HG03066 (cell line): ENCODE measurements around the gene BOD1L1.
A peak's percentile ranks its signal among the peaks of the same experiment; 100 is the strongest.
"Not testable (repeated sequence)": the region's sequence is repeated elsewhere in the genome, so short reads cannot be mapped to it uniquely, and the experiment has no call there.

ENCODE experiments used
- ATAC-seq: cut with Tn5 transposase; IDR thresholded peaks from one replicate; pipeline ENCODE4 v1.9.1; 2021; ENCODE audit warnings: low read depth; ENCODE audit not compliant: unreplicated experiment

The BOD1L1 gene

DNA sequence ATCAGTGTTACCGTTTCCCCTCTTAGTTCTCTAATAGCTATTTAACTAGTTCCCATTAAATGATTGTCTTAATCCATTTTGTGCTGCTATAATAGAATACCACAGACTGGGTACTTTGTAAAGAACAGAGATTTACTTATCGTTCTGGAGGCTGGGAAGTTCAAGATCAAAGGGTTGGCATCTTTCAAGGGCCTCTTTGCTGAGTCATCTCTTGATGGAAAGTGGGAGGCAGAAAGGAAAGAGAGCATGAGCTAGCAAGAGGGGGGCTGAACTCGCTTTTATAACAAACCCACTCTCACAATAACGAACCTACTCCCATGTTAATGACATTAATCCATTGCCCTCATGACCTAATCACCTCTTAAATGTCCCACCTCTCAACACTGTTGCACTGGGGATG, 65.9 kb downstream of the BOD1L1 start:
- ATAC-seq, result no peak

DNA sequence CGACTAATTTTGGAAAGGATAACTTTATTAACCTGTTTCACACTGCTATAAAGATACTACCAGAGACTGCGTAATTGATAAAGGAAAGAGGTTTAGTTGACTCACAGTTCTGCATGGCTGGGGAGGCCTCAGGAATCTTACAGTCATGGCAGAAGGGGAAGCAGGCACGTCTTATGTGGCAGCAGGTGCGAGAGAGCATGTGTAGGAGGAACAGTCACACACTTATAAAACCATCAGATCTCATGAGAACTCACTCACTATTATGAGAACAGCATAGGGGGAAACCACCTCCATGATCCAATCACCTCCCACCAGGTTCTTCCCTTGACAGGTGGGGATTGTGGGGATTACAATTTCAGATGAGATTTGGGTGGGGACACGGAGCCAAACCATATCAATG, 67.4 kb downstream of the BOD1L1 start:
- ATAC-seq, result not testable (repeated sequence)

DNA sequence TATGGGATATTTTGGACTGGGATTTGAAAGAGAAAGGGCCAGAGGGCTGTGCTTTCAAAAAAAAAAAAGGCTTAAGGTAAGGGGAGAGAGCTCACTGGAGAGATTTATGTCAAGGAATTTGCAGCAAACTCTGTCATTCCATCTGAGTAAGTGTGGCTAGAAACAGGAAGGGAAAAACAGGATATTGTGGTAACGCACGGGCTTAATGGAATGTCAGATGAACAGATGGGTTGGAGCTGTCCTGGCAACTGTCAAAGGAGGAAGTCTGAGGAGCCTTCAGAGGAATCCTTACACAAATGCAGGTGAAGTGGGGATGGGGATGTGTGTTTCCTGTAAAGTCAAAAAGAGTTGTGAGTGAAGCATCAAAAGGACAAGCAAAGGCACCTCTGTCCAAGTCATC, 68.1 kb downstream of the BOD1L1 start:
- ATAC-seq, result no peak

DNA sequence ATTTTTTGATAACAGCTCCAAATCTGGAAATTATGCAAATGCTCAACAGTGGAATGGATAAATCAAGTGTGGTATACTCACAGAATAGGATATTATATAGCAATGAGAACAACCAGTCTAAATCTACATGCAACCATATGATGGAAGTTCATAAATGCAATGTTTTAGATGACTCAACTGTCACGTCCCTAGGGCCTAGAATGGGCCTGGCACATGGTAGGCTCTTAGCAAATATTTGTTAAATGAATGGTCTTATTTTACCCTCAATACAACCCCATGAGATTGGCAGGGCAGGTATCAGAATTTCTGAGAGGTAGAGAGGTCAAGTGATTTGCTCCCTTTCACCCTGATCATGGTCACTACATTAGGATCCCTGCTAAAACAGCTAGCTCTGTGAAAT, 68.6 kb downstream of the BOD1L1 start:
- no peak for ATAC-seq

- no peak for ATAC-seq
Measured at GRCh38 chr4:13555325-13555724, 72.2 kb downstream of the BOD1L1 start.

GRCh38 chr4:13553081-13553480, 74.4 kb downstream of the BOD1L1 start:
- no peak for ATAC-seq

GRCh38 chr4:13548984-13549546, 78.5 kb downstream of the BOD1L1 start:
- peak; percentile 61 for ATAC-seq

DNA sequence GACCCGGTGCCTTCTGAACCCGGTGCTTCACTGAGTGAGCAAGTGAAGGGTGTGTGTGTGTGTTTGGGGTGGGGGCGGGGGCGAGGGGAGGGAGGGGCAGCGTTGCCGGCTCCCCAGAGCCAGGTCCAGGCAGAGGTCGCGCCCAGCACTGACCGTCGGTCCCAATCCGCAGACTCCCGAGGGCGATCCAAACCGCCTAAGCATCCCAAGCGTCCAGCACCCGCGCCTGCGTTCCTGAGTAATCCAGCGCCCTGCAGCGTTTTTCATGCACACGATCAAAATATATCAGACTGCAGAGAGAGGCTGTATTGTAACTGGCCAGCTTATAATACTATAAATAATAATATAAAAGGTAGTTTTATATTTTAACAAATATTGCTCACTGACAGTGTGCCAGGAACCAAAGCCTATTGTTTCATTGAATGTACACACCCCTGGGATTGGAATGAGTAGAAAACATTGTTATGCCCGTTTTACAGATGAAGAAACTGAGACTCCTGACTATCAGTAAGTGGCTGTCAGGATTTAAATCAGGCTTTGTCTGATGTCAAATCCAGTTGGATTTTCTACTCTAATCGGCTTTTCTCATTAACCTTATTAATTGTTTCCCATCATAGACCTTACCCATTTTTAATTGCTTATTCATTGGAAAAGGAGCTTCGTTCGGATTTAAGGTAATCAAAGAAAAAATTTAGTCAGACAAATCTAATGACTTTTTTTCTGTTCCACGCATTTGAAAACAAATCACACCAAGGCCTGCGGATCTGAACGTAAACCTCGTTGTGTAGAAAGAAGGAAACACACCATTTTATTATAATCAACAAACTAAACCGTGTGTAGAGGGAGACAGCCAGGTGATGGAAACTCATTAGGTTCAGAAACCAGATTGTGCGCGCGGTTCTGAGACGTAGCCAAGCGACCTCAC, 79.2 kb downstream of the BOD1L1 start:
- ATAC-seq, result no peak

DNA sequence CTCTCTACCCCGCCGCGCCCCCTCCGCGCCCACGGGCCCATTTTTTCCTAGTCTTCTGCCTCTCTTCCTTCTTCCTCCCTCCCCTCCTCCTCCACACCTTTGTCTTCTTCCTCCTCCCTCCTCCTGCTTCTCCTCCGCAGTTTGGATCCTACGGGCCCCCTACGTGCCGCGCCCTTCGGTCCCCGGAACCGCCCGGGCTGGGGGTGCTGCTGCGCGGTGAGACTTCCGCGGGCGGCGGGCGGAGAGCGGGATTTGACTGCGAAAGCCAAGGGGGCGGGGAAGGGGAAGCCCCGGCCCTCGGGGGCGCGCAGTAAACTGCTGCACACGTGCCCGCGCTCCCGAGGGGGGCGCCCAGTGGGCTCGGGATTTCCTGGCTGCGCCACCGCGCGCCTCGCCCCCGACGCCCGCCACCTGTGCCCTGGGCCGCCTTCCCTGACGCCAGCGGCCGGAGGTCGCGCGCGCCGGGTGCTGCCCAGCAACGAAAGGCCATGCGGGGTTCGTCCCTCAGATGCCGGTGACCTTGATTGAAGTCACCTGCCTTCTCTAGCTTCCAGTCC, 80.0 kb downstream of the BOD1L1 start:
- no peak for ATAC-seq

- ATAC-seq, result no peak
Measured at GRCh38 chr4:13546941-13547484, 80.5 kb downstream of the BOD1L1 start.

GRCh38 chr4:13546142-13546940, 81.2 kb downstream of the BOD1L1 start:
- ATAC-seq, result no peak

GRCh38 chr4:13545394-13545808, 82.1 kb downstream of the BOD1L1 start:
- ATAC-seq, result no peak

- ATAC-seq, result peak; percentile 65
Measured at GRCh38 chr4:13544606-13545393, 82.7 kb downstream of the BOD1L1 start.

DNA sequence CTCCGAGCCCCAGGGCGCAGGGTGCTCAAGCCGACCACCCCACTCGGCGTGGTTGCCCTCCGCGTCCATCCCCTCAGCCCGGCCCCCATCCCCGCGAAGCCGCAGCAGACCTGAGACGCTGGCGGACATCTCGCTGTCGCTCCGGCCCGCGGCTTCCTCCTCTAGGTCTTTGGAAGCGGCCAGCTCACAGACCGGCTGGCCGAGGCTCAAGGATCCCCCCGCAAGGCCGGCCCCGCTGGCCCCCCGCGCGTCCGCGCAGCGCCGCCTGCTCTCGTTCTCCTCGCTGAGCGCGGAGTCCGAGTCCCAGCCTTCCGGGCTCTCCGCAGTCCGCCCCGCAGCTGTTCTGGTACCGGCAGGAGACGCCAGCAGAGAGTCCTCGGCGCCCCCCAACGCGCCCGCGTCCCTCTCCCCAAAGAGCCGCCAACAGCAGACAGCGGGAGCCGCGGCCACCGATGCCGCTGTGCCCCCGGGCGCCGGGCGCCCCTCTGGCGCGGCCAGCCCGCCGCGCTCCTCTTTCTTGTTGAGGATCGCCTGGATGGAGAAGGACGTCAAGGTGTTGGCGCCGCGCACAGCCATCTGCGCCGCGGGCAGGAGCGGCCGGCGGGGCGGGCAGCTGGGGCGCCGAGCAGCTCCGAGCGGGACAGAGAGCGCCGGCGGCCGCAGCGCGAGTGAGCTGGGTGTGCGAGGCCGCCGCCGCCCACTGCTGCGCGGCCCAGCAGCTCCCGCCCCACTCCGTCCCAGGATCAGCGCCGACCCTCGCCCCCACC, 83.5 kb downstream of the BOD1L1 start, which contains the start of gene NKX3-2:
NKX3-2 (minus strand) TSS at position 670 of the 767 bp plus-strand sequence; CDS start at position 576, 94 bp downstream.
- ATAC-seq, result no peak

- no peak for ATAC-seq
Measured at GRCh38 chr4:13543032-13543838, 84.3 kb downstream of the BOD1L1 start.

- ATAC-seq, result no peak
Measured at GRCh38 chr4:13542577-13543031, 84.9 kb downstream of the BOD1L1 start.

- no peak for ATAC-seq
Measured at GRCh38 chr4:13541720-13542576, 85.6 kb downstream of the BOD1L1 start.
